ENCODE results near the gene FAM177A1. TPM values are rescaled to one million over a fixed set of nuclear protein-coding genes. Genes with fewer than 3 reads are reported as not detected.

FAM177A1 gene
- total and polyA plus RNA-seq, 2 of the 13 experiments (the other 11 are each of a cell fraction or from before 2014, with no cell fraction given), result 72.9 to 119 TPM

GRCh38 chr14:35121887-35122695 is 76.0 kb downstream of the FAM177A1 start, which contains the start of the genes PPP2R3C and PRORP (continued):
- TF ChIP-seq RNF219 (CRISPR knock-in tag; IDR thresholded peaks at IDR 0.05), result peak; percentile 99; the same call in 1 of the 2 replicates
- peak; percentile 87 for TF ChIP-seq GATAD1 (CRISPR knock-in tag; IDR thresholded peaks at IDR 0.05)
- peak; percentile 70 for TF ChIP-seq ATF3 (CRISPR knock-in tag; IDR thresholded peaks at IDR 0.05)
- peak; percentile 91 for TF ChIP-seq SMAD9 (CRISPR knock-in tag; IDR thresholded peaks at IDR 0.05)
- peak; percentile 96 for TF ChIP-seq ZNF30 (CRISPR knock-in tag; IDR thresholded peaks at IDR 0.05)
- TF ChIP-seq ZZZ3 (CRISPR knock-in tag; IDR thresholded peaks at IDR 0.05; ENCODE audit: borderline replicate concordance), result peak; percentile 92
- TF ChIP-seq ZNF24 (IDR thresholded peaks at IDR 0.05), result peak; percentile 93
- no peak for TF ChIP-seq IKZF1 (IDR thresholded peaks at IDR 0.05)
- no peak for TF ChIP-seq FLYWCH1 (CRISPR knock-in tag; IDR thresholded peaks at IDR 0.05)
- peak; percentile 87; the same call in 1 of the 2 replicates for TF ChIP-seq ZNF138 (CRISPR knock-in tag; IDR thresholded peaks at IDR 0.05; ENCODE audit: low read depth)
- TF ChIP-seq SOX6 (IDR thresholded peaks at IDR 0.05), result no peak
- peak; percentile 84 for TF ChIP-seq SOX6 (CRISPR knock-in tag; IDR thresholded peaks at IDR 0.05)
- peak; percentile 84 for TF ChIP-seq ZBED4 (CRISPR knock-in tag; IDR thresholded peaks at IDR 0.05; ENCODE audit: borderline replicate concordance)
- peak; percentile 97 for TF ChIP-seq PHF21A (CRISPR knock-in tag; IDR thresholded peaks at IDR 0.05)
- TF ChIP-seq RORA (CRISPR knock-in tag; IDR thresholded peaks at IDR 0.05), result no peak
- peak; percentile 97 for TF ChIP-seq KDM5B (CRISPR knock-in tag; IDR thresholded peaks at IDR 0.05; ENCODE audit: borderline replicate concordance)
- peak; percentile 99 for TF ChIP-seq DZIP1 (CRISPR knock-in tag; IDR thresholded peaks at IDR 0.05)
- TF ChIP-seq ZNF563 (CRISPR knock-in tag; IDR thresholded peaks at IDR 0.05), result peak; percentile 98
- peak; percentile 69 for TF ChIP-seq ZKSCAN8 (CRISPR knock-in tag; IDR thresholded peaks at IDR 0.05; ENCODE audit: borderline replicate concordance)
- peak; percentile 92 for TF ChIP-seq ZNF468 (CRISPR knock-in tag; IDR thresholded peaks at IDR 0.05)
- peak; percentile 97 for TF ChIP-seq THAP11 (CRISPR knock-in tag; IDR thresholded peaks at IDR 0.05)
- TF ChIP-seq SIN3B (IDR thresholded peaks at IDR 0.05; ENCODE audit: low read length), result peak; percentile 86
